ENCODE measurements around the gene RNPS1. TPM values are rescaled to one million over a fixed set of nuclear protein-coding genes. Genes with fewer than 3 reads are reported as not detected.

RNPS1 gene
- total RNA-seq, 3 donors from 2014 or later (not counting 1 experiment from before 2014, with no cell fraction given), result 269 to 284 (median 273) TPM

GRCh38 chr16:2299915-2300192 lies 31.9 kb upstream of the RNPS1 start:
- WGBS (ENCODE audit: insufficient coverage), result 82% methylated on average over 9 of the region's 10 CpGs
- intact Hi-C loops (cut with micrococcal nuclease), result no loop called here

GRCh38 chr16:2299121-2299914 lies 31.4 kb upstream of the RNPS1 start:
- DNase-seq, result no peak
- H3K4me1 Mint-ChIP-seq, result peaks cover 7 to 16% of the 10 kb centered on the region in 2 donors
- H3K27ac ChIP-seq (ENCODE audit: low read length), result no peak overlapping the region
- ATAC-seq, result no peak
- no peaks in the 10 kb centered on the region for H3K27me3 ChIP-seq (ENCODE audit: control insufficient read depth, insufficient read depth, low read length)
- H3K27ac Mint-ChIP-seq, result no peak overlapping the region
- no peak overlapping the region for H3K4me3 ChIP-seq (ENCODE audit: low read length)
- 87% methylated on average over 31 of the region's 31 CpGs for WGBS (ENCODE audit: insufficient coverage)
- H3K9me3 ChIP-seq (ENCODE audit: control insufficient read depth, insufficient read depth, low read length), result no peaks in the 10 kb centered on the region
- H3K4me1 ChIP-seq (ENCODE audit: control insufficient read depth, insufficient read depth, low read length), result peaks cover 22% of the 10 kb centered on the region
- H3K9me3 Mint-ChIP-seq, result no peaks in the 10 kb centered on the region
- H3K4me3 Mint-ChIP-seq, result no peak overlapping the region
- H3K27me3 Mint-ChIP-seq (ENCODE audit: low read depth in 2 of 2), result no peaks in the 10 kb centered on the region
- TF ChIP-seq CTCF (IDR thresholded peaks at IDR 0.05), result no peak
- no peaks in the 10 kb centered on the region for H3K36me3 ChIP-seq (ENCODE audit: control insufficient read depth, insufficient read depth, low read length)
- intact Hi-C loops (cut with micrococcal nuclease), result no loop called here
- H3K36me3 Mint-ChIP-seq, result no peaks in the 10 kb centered on the region

More at GRCh38 chr16:2299915-2300192, 31.9 kb upstream of the RNPS1 start:
- no peak overlapping the region for H3K4me3 ChIP-seq (ENCODE audit: low read length)
- no peaks in the 10 kb centered on the region for H3K9me3 Mint-ChIP-seq
- H3K36me3 ChIP-seq (ENCODE audit: control insufficient read depth, insufficient read depth, low read length), result no peaks in the 10 kb centered on the region
- DNase-seq (no peak), ATAC-seq (no peak)
- no peak for TF ChIP-seq CTCF (IDR thresholded peaks at IDR 0.05)
- H3K27ac ChIP-seq (ENCODE audit: low read length), result no peak overlapping the region
- H3K4me1 ChIP-seq (ENCODE audit: control insufficient read depth, insufficient read depth, low read length), result peaks cover 22% of the 10 kb centered on the region
- no peak overlapping the region for H3K27ac Mint-ChIP-seq
- H3K4me1 Mint-ChIP-seq, result peaks cover 7 to 16% of the 10 kb centered on the region in 2 donors
- H3K36me3 Mint-ChIP-seq, result no peaks in the 10 kb centered on the region
- no peaks in the 10 kb centered on the region for H3K9me3 ChIP-seq (ENCODE audit: control insufficient read depth, insufficient read depth, low read length)
- no peaks in the 10 kb centered on the region for H3K27me3 Mint-ChIP-seq (ENCODE audit: low read depth in 2 of 2)
- no peak overlapping the region for H3K4me3 Mint-ChIP-seq
- no peaks in the 10 kb centered on the region for H3K27me3 ChIP-seq (ENCODE audit: control insufficient read depth, insufficient read depth, low read length)

- Histone ChIP-seq H3K36me3 (ENCODE audit: control insufficient read depth, insufficient read depth, low read length) (no peaks in the 10 kb centered on the region), H3K27me3 (ENCODE audit: control insufficient read depth, insufficient read depth, low read length) (no peaks in the 10 kb centered on the region), H3K27ac (ENCODE audit: low read length) (no peak overlapping the region), H3K4me3 (ENCODE audit: low read length) (no peak overlapping the region), H3K4me1 (ENCODE audit: control insufficient read depth, insufficient read depth, low read length) (peaks cover 22% of the 10 kb centered on the region), H3K9me3 (ENCODE audit: control insufficient read depth, insufficient read depth, low read length) (no peaks in the 10 kb centered on the region)
- H3K9me3 Mint-ChIP-seq, result no peaks in the 10 kb centered on the region
- H3K27ac Mint-ChIP-seq, result no peak overlapping the region
- ATAC-seq (no peak), DNase-seq (no peak)
- WGBS (ENCODE audit: insufficient coverage), result 90% methylated on average over 7 of the region's 9 CpGs
- H3K27me3 Mint-ChIP-seq (ENCODE audit: low read depth in 2 of 2), result no peaks in the 10 kb centered on the region
- peaks cover 7 to 16% of the 10 kb centered on the region in 2 donors for H3K4me1 Mint-ChIP-seq
- no peaks in the 10 kb centered on the region for H3K36me3 Mint-ChIP-seq
- TF ChIP-seq CTCF (IDR thresholded peaks at IDR 0.05), result no peak
- no peak overlapping the region for H3K4me3 Mint-ChIP-seq
- intact Hi-C loops (cut with micrococcal nuclease), result no loop called here
Observed at GRCh38 chr16:2298621-2299020, 30.7 kb upstream of the RNPS1 start.

DNA sequence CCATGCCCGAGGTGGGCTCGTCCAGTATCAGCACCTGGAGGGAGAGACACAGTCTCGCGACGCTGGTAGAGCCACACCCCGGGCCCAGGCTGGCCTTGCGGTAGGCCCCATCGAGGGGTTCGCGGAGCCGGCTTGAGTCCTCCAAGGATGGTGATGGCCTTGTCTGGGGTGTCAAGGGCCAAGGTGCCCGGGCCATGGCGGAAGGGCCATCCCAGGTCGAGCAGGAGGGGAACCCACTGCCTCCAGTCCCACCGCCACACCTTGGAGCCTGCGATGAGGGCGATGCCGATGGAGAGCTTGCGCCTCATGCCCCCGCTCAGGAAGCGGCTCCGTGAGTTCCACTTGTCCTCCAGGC lies 29.6 kb upstream of the RNPS1 start:
- H3K36me3 Mint-ChIP-seq, result no peaks in the 10 kb centered on the region
- H3K27ac Mint-ChIP-seq, result no peak overlapping the region
- no peaks in the 10 kb centered on the region for H3K27me3 ChIP-seq (ENCODE audit: control insufficient read depth, insufficient read depth, low read length)
- peaks cover 22% of the 10 kb centered on the region for H3K4me1 ChIP-seq (ENCODE audit: control insufficient read depth, insufficient read depth, low read length)
- H3K4me1 Mint-ChIP-seq, result peaks cover 7 to 16% of the 10 kb centered on the region in 2 donors
- no peak for DNase-seq
- no peak overlapping the region for H3K4me3 ChIP-seq (ENCODE audit: low read length)
- no peak overlapping the region for H3K4me3 Mint-ChIP-seq
- H3K9me3 Mint-ChIP-seq, result no peaks in the 10 kb centered on the region
- no peak for ATAC-seq
- intact Hi-C loops (cut with micrococcal nuclease), result no loop called here
- no peak for TF ChIP-seq CTCF (IDR thresholded peaks at IDR 0.05)
- WGBS (ENCODE audit: insufficient coverage), result 96% methylated on average over 22 of the region's 22 CpGs
- no peaks in the 10 kb centered on the region for H3K27me3 Mint-ChIP-seq (ENCODE audit: low read depth in 2 of 2)
- H3K36me3 ChIP-seq (ENCODE audit: control insufficient read depth, insufficient read depth, low read length), result no peaks in the 10 kb centered on the region
- H3K9me3 ChIP-seq (ENCODE audit: control insufficient read depth, insufficient read depth, low read length), result no peaks in the 10 kb centered on the region
- H3K27ac ChIP-seq (ENCODE audit: low read length), result no peak overlapping the region

Data from natural killer cell (primary cell).